Neural cell (in vitro differentiated cells): Measurements from ENCODE around the gene TTC22.

Experiments used
- MXI1 ChIP-seq: fragments of 450-650 bp; conservative IDR thresholded peaks from 2 replicates; pipeline ENCODE4 v1.6.1; 2014; ENCODE audit warnings: antibody characterized with exemption, mild to moderate bottlenecking; ENCODE audit not compliant: poor library complexity, severe bottlenecking
- TF ChIP-seq, protein P1 (sequence below): fragments of 450-650 bp; IDR thresholded peaks from 2 replicates; pipeline ENCODE4 v1.5.1; 2014; ENCODE audit warnings: antibody characterized with exemption, mild to moderate bottlenecking, moderate library complexity; ENCODE audit not compliant: poor library complexity, severe bottlenecking

DNA sequence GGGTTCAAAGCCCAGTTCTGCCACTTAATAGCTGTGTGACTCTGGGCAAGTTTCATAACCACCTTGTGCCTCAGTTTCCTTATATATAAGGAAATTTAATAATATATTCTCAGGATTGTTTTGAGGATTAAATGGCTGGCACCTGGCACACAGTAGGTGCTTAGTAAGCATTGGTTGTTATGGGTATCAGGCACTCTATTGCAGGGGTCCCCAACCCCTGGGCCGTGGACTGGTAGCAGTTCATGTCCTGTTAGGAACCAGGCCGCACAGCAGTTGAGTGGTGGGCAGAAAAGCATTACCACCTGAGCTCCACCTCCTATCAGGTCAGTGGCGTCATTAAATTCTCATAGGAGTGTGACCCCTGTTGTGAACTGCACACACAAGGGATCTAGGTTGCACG lies 55.3 kb downstream of the TTC22 start:
- TF ChIP-seq, protein P1, sequence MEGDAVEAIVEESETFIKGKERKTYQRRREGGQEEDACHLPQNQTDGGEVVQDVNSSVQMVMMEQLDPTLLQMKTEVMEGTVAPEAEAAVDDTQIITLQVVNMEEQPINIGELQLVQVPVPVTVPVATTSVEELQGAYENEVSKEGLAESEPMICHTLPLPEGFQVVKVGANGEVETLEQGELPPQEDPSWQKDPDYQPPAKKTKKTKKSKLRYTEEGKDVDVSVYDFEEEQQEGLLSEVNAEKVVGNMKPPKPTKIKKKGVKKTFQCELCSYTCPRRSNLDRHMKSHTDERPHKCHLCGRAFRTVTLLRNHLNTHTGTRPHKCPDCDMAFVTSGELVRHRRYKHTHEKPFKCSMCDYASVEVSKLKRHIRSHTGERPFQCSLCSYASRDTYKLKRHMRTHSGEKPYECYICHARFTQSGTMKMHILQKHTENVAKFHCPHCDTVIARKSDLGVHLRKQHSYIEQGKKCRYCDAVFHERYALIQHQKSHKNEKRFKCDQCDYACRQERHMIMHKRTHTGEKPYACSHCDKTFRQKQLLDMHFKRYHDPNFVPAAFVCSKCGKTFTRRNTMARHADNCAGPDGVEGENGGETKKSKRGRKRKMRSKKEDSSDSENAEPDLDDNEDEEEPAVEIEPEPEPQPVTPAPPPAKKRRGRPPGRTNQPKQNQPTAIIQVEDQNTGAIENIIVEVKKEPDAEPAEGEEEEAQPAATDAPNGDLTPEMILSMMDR = no peak
- no peak for TF ChIP-seq MXI1
